ENCODE results near the gene ZNF578.

GRCh38 chr19:52428937-52429336 is 24.4 kb upstream of the ZNF578 start, which contains the start of gene ZNF534:
- no peak for TF ChIP-seq EZH2 (IDR thresholded peaks at IDR 0.05; ENCODE audit: low read length, unreplicated experiment)
- no peak for TF ChIP-seq CTCF (conservative IDR thresholded peaks at IDR 0.05; ENCODE audit: low read depth, low read length)

Data from PC-3 (cell line).